Smooth muscle cell (in vitro differentiated cells): ENCODE measurements around the gene LZTFL1. TPM values are rescaled to one million over a fixed set of nuclear protein-coding genes. Genes with fewer than 3 reads are reported as not detected.

Source experiments
- DNase-seq: peaks from one replicate; lab custom pipeline; 2025; ENCODE audit not compliant: unreplicated experiment; lab: John Stamatoyannopoulos, UW
- H2AFZ ChIP-seq: fragments of 200-600 bp; sonication (generic); 2 replicates; pipeline ENCODE4 v1.6.0; 2016; ENCODE audit warnings: antibody characterized with exemption, low read depth, mild to moderate bottlenecking
- H3F3A ChIP-seq: fragments of 200-600 bp; sonication (generic); 2 replicates; pipeline ENCODE4 v1.6.0; 2017; ENCODE audit warnings: antibody characterized with exemption, low read depth
- H3K27ac ChIP-seq: fragments of 200-600 bp; sonication (generic); 2 replicates; pipeline ENCODE4 v1.5.1; 2016; ENCODE audit warnings: low read depth, mild to moderate bottlenecking
- H3K27me3 ChIP-seq: fragments of 200-600 bp; sonication (generic); 2 replicates; pipeline ENCODE4 v1.6.1; 2016; ENCODE audit warnings: low read depth, mild to moderate bottlenecking
- H3K36me3 ChIP-seq: fragments of 200-600 bp; sonication (generic); 2 replicates; pipeline ENCODE4 v1.5.1; 2016; ENCODE audit warnings: low read depth
- H3K4me1 ChIP-seq: fragments of 200-600 bp; sonication (generic); 2 replicates; pipeline ENCODE4 v1.5.1; 2016; ENCODE audit warnings: low read depth
- H3K4me2 ChIP-seq: fragments of 200-600 bp; sonication (generic); 2 replicates; pipeline ENCODE4 v1.6.0; 2016; ENCODE audit warnings: mild to moderate bottlenecking
- H3K4me3 ChIP-seq: fragments of 200-600 bp; sonication (generic); 2 replicates; pipeline ENCODE4 v1.5.1; 2016; ENCODE audit warnings: mild to moderate bottlenecking
- H3K79me2 ChIP-seq: fragments of 200-600 bp; sonication (generic); 2 replicates; pipeline ENCODE4 v1.6.0; 2016; ENCODE audit warnings: low read depth, mild to moderate bottlenecking
- H3K9ac ChIP-seq: fragments of 200-600 bp; sonication (generic); 2 replicates; pipeline ENCODE4 v1.6.0; 2016; ENCODE audit warnings: low read depth
- H3K9me3 ChIP-seq: fragments of 200-600 bp; sonication (generic); replicated peaks from 2 replicates; pipeline ENCODE4 v1.5.1; 2016; ENCODE audit warnings: low read depth
- H4K20me1 ChIP-seq: fragments of 200-600 bp; sonication (generic); 2 replicates; pipeline ENCODE4 v1.6.0; 2016; ENCODE audit warnings: low read depth
- WGBS: methylation state at CpG from one replicate; pipeline ENCODE4 v1.1.7; 2016; ENCODE audit warnings: low lambda C conversion rate; 5-methylcytosine and 5-hydroxymethylcytosine counted together
- polyA plus RNA-seq: library from polyadenylated mRNA; unstranded; fragments of >200 nt; fragmentation: Nextera tagmentation; extraction: Ambion mirVana; gene quantifications from 2 replicates; pipeline ENCODE4 v1.2.1, GENCODE V29; 2016
- total RNA-seq: library from RNA; depleted of rRNA; stranded (reverse); fragments of >200 nt; gene quantifications from 2 replicates; pipeline ENCODE4 v1.2.3, GENCODE V29; 2014
- TF ChIP-seq, protein P1 (sequence below): fragments of 200-600 bp; sonication (generic); IDR thresholded peaks from 2 replicates; pipeline ENCODE4 v1.5.1; 2017; ENCODE audit warnings: borderline replicate concordance, mild to moderate bottlenecking, antibody characterized with exemption; ENCODE audit not compliant: insufficient read depth, poor library complexity, severe bottlenecking

LZTFL1 gene
- total and polyA plus RNA-seq, 2 experiments from 2014 or later = 8.6 to 29.4 TPM

GRCh38 chr3:45781271-45781670, 60.6 kb downstream of the LZTFL1 start:
- Histone ChIP-seq H2AFZ (no peak overlapping the region), H3F3A (no peaks in the 10 kb centered on the region), H3K4me1 (no peaks in the 10 kb centered on the region), H3K9me3 (no peaks in the 10 kb centered on the region), H3K27ac (no peak overlapping the region), H3K36me3 (no peaks in the 10 kb centered on the region), H3K9ac (no peak overlapping the region), H3K27me3 (peaks cover 11% of the 10 kb centered on the region), H3K4me3 (no peak overlapping the region), H4K20me1 (no peaks in the 10 kb centered on the region), H3K79me2 (no peaks in the 10 kb centered on the region), H3K4me2 (no peak overlapping the region)
- WGBS = 89% methylated on average over 5 of the region's 5 CpGs
- TF ChIP-seq, protein P1, sequence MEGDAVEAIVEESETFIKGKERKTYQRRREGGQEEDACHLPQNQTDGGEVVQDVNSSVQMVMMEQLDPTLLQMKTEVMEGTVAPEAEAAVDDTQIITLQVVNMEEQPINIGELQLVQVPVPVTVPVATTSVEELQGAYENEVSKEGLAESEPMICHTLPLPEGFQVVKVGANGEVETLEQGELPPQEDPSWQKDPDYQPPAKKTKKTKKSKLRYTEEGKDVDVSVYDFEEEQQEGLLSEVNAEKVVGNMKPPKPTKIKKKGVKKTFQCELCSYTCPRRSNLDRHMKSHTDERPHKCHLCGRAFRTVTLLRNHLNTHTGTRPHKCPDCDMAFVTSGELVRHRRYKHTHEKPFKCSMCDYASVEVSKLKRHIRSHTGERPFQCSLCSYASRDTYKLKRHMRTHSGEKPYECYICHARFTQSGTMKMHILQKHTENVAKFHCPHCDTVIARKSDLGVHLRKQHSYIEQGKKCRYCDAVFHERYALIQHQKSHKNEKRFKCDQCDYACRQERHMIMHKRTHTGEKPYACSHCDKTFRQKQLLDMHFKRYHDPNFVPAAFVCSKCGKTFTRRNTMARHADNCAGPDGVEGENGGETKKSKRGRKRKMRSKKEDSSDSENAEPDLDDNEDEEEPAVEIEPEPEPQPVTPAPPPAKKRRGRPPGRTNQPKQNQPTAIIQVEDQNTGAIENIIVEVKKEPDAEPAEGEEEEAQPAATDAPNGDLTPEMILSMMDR = no peak
- no peak for DNase-seq

GRCh38 chr3:45779746-45780735, 61.9 kb downstream of the LZTFL1 start:
- H3F3A ChIP-seq = no peaks in the 10 kb centered on the region
- TF ChIP-seq, protein P1 = no peak
- WGBS = 95% methylated on average over 30 of the region's 35 CpGs
- H3K9me3 ChIP-seq = no peaks in the 10 kb centered on the region
- no peak overlapping the region for H3K4me2 ChIP-seq
- no peak overlapping the region for H2AFZ ChIP-seq
- peaks cover 11% of the 10 kb centered on the region for H3K27me3 ChIP-seq
- no peak overlapping the region for H3K4me3 ChIP-seq
- H3K36me3 ChIP-seq = no peaks in the 10 kb centered on the region
- no peaks in the 10 kb centered on the region for H4K20me1 ChIP-seq
- no peaks in the 10 kb centered on the region for H3K79me2 ChIP-seq
- H3K9ac ChIP-seq = no peak overlapping the region
- H3K27ac ChIP-seq = no peak overlapping the region
- H3K4me1 ChIP-seq = no peaks in the 10 kb centered on the region
- no peak for DNase-seq

GRCh38 chr3:45778761-45779201, 63.1 kb downstream of the LZTFL1 start:
- H3K27me3 ChIP-seq = peaks cover 11% of the 10 kb centered on the region
- TF ChIP-seq, protein P1 = no peak
- 78% methylated on average over 3 of the region's 3 CpGs for WGBS

More at GRCh38 chr3:45778761-45779201, 63.1 kb downstream of the LZTFL1 start:
- Histone ChIP-seq H3K4me1 (no peaks in the 10 kb centered on the region), H3K36me3 (no peaks in the 10 kb centered on the region), H4K20me1 (no peaks in the 10 kb centered on the region), H3K27ac (no peak overlapping the region), H3K4me3 (no peak overlapping the region), H3K4me2 (no peak overlapping the region), H3K9ac (no peak overlapping the region), H2AFZ (no peak overlapping the region), H3K79me2 (no peaks in the 10 kb centered on the region), H3K9me3 (no peaks in the 10 kb centered on the region), H3F3A (no peaks in the 10 kb centered on the region)
- no peak for DNase-seq
